ENCODE data around the gene MYH14. TPM values are rescaled to one million over a fixed set of nuclear protein-coding genes. Genes with fewer than 3 reads are reported as not detected.

MYH14 gene
- polyA plus RNA-seq, 1 donor from 2014 or later, result not detected

DNA sequence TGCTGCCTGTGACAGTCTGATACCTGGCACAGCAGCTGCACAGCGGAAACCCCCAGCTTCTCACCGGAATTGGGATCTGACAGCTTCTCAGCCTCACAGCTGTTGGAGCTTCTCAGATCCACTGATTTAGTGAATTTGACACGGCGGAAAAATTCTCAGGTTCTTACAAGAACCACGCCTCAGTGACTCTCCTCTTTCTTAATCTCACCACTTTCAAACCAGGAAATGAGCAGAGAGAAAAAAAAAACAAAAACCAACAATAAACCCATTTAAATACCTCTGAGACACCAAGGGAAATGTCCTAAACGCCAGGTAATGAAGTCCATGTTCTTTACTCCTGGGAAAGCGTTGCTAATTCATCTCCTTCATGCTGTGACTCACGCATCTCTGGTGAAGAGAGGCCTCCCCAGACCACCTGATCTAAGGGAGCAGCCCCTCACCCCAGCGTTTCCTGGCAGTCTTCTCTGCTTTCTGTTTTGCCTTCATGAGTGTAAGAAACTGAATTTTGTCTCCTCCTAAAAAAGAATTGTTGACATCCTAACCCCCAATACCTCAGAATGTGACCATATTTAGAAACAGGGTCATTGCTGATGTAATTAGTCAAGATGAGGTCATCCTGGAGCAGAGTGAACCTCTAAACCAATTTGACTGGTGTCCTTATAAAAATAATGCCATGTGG, 24.4 kb upstream of the MYH14 start:
- Histone ChIP-seq H3K9ac (ENCODE audit: low read length) (no peak overlapping the region), H2AFZ (ENCODE audit: low read depth, low read length) (no peak overlapping the region), H3K36me3 (ENCODE audit: insufficient read depth, low read length) (no peaks in the 10 kb centered on the region), H4K20me1 (ENCODE audit: insufficient read depth) (no peaks in the 10 kb centered on the region), H3K4me3 (ENCODE audit: low read length) (no peak overlapping the region), H3F3A (ENCODE audit: insufficient read depth, low read length, poor library complexity, severe bottlenecking) (no peaks in the 10 kb centered on the region), H3K27me3 (ENCODE audit: insufficient read depth, low read depth, low read length) (no peaks in the 10 kb centered on the region), H3K9me2 (ENCODE audit: insufficient read depth, low read length) (no peaks in the 10 kb centered on the region), H3K4me2 (ENCODE audit: low read length) (no peak overlapping the region), H3K79me2 (replicated peaks; ENCODE audit: insufficient read depth, low read length) (no peaks in the 10 kb centered on the region), H3K9me3 (ENCODE audit: low read length) (no peaks in the 10 kb centered on the region), H3K27ac (ENCODE audit: low read length) (no peak overlapping the region)
- TF ChIP-seq POLR2AphosphoS5 (IDR thresholded peaks at IDR 0.05) (no peak), RAD21 (conservative IDR thresholded peaks at IDR 0.05) (no peak), MXI1 (conservative IDR thresholded peaks at IDR 0.05; ENCODE audit: poor library complexity, severe bottlenecking) (no peak), EZH2 (IDR thresholded peaks at IDR 0.05; ENCODE audit: borderline replicate concordance, insufficient read depth, low read length, poor library complexity, severe bottlenecking) (no peak), REST (IDR thresholded peaks at IDR 0.05; ENCODE audit: borderline replicate concordance) (no peak), EP300 (conservative IDR thresholded peaks at IDR 0.05; ENCODE audit: poor library complexity, severe bottlenecking) (no peak), SMC3 (conservative IDR thresholded peaks at IDR 0.05; ENCODE audit: poor library complexity) (no peak), TAF1 (IDR thresholded peaks at IDR 0.05; ENCODE audit: low read depth) (no peak)
- TF ChIP-seq, protein P1, sequence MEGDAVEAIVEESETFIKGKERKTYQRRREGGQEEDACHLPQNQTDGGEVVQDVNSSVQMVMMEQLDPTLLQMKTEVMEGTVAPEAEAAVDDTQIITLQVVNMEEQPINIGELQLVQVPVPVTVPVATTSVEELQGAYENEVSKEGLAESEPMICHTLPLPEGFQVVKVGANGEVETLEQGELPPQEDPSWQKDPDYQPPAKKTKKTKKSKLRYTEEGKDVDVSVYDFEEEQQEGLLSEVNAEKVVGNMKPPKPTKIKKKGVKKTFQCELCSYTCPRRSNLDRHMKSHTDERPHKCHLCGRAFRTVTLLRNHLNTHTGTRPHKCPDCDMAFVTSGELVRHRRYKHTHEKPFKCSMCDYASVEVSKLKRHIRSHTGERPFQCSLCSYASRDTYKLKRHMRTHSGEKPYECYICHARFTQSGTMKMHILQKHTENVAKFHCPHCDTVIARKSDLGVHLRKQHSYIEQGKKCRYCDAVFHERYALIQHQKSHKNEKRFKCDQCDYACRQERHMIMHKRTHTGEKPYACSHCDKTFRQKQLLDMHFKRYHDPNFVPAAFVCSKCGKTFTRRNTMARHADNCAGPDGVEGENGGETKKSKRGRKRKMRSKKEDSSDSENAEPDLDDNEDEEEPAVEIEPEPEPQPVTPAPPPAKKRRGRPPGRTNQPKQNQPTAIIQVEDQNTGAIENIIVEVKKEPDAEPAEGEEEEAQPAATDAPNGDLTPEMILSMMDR (IDR thresholded peaks at IDR 0.05; ENCODE audit: poor library complexity, severe bottlenecking), result no peak

DNA sequence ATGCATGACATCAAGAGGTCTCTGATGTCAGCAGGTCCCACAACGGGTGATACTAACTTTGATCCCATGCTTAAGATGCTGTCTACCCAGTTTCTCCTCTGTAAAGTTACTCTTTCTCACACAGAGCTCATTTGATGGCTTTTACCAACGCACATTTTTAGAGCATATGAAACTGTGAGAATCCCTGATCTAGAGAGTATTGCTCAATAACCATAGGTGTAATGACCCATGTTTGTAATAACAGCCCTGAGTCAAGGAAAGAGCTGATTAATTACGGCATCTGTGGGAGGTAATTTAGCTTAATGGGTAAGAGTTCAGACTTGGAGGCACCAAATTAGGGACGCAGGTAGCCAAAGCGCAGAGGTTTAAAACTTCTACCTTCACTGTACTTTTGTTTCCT, 22.3 kb upstream of the MYH14 start:
- no peak for TF ChIP-seq REST (IDR thresholded peaks at IDR 0.05; ENCODE audit: borderline replicate concordance)
- no peak for TF ChIP-seq RAD21 (conservative IDR thresholded peaks at IDR 0.05)
- no peak for TF ChIP-seq SMC3 (conservative IDR thresholded peaks at IDR 0.05; ENCODE audit: poor library complexity)
- no peak for TF ChIP-seq EP300 (conservative IDR thresholded peaks at IDR 0.05; ENCODE audit: poor library complexity, severe bottlenecking)
- no peak for TF ChIP-seq MXI1 (conservative IDR thresholded peaks at IDR 0.05; ENCODE audit: poor library complexity, severe bottlenecking)
- TF ChIP-seq, protein P1 (IDR thresholded peaks at IDR 0.05; ENCODE audit: poor library complexity, severe bottlenecking), result no peak
- no peak for TF ChIP-seq POLR2AphosphoS5 (IDR thresholded peaks at IDR 0.05)
- no peak for TF ChIP-seq TAF1 (IDR thresholded peaks at IDR 0.05; ENCODE audit: low read depth)
- TF ChIP-seq EZH2 (IDR thresholded peaks at IDR 0.05; ENCODE audit: borderline replicate concordance, insufficient read depth, low read length, poor library complexity, severe bottlenecking), result no peak
- Histone ChIP-seq H3K9ac (ENCODE audit: low read length) (no peak overlapping the region), H4K20me1 (ENCODE audit: insufficient read depth) (no peaks in the 10 kb centered on the region), H2AFZ (ENCODE audit: low read depth, low read length) (no peak overlapping the region), H3K36me3 (ENCODE audit: insufficient read depth, low read length) (no peaks in the 10 kb centered on the region), H3K4me3 (ENCODE audit: low read length) (no peak overlapping the region), H3K79me2 (replicated peaks; ENCODE audit: insufficient read depth, low read length) (no peaks in the 10 kb centered on the region), H3K27ac (ENCODE audit: low read length) (no peak overlapping the region), H3K27me3 (ENCODE audit: insufficient read depth, low read depth, low read length) (no peaks in the 10 kb centered on the region), H3F3A (ENCODE audit: insufficient read depth, low read length, poor library complexity, severe bottlenecking) (no peaks in the 10 kb centered on the region), H3K9me2 (ENCODE audit: insufficient read depth, low read length) (no peaks in the 10 kb centered on the region), H3K9me3 (ENCODE audit: low read length) (no peaks in the 10 kb centered on the region), H3K4me2 (ENCODE audit: low read length) (no peak overlapping the region)
